ENCODE measurements around the gene KMT2D.
A peak's percentile ranks its signal among the peaks of the same experiment; 100 is the strongest.

Gene KMT2D

GRCh38 chr12:49060237-49061156 is at the start of gene KMT2D:
KMT2D (minus strand) TSS chr12:49060794; CDS start chr12:49055324, 5,470 bp downstream.
- DNase-seq (ENCODE audit: low read depth in 2 of 3, low spot score in 2 of 3): peak; percentile 67 to 82 (median 75)

DNA sequence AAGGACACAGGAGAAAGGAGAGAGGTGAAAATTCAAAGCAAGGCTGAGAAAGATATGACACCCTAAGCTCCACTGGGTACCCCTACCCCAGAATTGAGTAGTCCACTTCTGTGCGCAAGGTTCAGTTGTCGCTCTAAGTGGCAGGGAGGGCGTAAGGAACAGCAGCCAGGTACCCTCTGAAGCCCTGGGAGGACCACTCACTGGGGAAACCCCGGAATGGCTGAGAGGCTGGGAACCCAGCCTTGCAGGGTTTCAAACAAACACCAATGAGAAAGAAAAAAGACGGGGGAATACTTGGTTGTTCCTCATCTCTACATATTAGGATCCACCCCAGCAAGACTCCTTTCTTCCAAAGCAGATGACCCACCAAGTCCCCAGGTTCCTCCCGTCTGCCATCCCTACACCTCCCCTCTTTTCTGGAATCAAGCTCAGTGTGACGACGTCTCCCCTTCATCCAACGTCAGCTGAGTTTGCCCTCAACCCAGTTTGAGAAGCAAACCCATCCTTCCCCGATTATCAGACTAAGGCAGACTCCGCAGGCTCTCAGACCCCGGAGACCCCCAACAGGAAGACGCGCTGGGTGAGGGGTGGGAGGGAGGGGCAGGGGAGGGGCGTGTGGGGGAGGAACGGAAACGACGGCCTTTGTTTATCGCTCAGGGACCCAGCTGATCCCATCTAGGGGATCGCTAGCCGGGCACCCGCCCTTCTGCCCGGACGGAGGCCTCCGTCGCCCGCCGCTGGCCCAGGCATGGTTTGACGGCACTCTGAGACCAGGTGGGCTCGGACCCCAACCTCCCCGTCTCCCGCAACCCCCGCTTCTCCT is 49.3 kb upstream of the KMT2D start:
- no peak for DNase-seq (ENCODE audit: low read depth in 2 of 3, low spot score in 2 of 3)

DNA sequence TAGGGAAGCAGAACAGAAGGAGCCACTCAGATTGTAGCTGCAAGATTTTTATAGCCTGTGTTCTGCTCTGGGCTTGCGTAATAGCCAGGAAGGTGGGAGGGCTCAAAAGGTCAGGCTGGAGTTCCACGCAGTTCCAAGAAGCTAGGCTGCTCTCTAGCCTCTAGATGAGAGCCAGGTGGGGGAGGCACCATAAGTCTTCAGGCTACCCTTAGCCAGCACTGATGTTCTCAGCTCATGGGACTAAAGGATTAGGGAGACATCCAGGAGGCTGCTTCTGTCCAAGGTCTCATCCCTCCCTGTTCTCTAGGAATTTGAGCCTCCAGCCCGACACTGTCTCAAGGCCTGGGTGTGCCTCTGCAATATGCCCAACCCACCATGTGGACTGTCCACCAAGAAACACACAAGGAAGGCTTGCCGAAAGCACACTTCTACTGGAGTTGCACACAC is 48.4 kb upstream of the KMT2D start:
- DNase-seq (ENCODE audit: low read depth in 2 of 3, low spot score in 2 of 3): no peak

DNA sequence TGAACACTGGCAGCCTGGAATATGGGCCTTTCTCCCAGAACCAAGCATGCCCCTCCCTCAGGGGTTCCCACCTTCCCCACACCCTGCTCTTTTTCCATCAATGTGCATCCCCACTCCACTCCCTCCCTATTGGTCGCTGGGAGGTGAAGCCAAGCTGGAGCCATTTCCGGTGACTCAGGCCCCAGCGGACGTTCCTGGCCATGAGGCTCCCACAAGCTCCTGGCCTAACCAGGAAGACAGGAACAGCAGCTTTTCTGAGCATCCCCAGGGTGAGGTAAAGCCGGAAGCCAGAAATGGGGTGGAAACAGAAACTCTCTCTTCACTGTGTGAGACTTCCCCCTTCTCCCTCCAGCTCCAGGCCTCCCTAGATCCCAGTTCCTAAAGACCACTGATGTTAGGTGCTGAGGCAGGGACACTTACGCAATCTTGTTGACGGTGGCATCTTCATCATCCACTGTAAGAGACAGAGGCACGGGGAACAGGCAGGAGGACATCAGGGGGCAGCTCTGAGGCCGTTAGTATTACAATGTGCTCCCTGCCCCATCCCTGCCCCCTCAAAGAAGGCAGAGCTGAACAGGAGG is 45.0 kb upstream of the KMT2D start:
- no peak for DNase-seq (ENCODE audit: low read depth in 2 of 3, low spot score in 2 of 3)

DNA sequence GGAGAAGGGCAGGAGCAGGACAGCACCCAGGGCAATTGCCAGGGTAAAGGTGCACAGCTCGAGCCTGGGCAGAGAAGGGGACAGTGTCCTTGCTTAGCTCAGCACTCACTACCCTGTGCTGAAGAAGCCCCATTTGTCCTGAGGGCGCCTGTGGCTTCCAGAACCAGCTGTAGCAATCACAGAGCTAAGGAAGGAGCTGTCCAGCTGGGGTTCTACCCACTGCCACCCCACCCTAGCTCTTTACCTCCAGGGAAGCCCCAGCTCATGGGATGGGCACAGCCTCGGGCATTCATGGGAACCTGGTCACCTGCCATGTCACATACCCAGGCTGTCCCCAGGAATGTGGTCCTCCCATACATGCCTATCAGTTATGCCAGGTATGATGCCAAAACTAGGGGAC is 44.2 kb upstream of the KMT2D start:
- DNase-seq (ENCODE audit: low read depth in 2 of 3, low spot score in 2 of 3): no peak

- DNase-seq (ENCODE audit: low read depth in 2 of 3, low spot score in 2 of 3): no peak
These were observed 39.8 kb upstream of the KMT2D start for GRCh38 chr12:49100380-49100779.

DNA sequence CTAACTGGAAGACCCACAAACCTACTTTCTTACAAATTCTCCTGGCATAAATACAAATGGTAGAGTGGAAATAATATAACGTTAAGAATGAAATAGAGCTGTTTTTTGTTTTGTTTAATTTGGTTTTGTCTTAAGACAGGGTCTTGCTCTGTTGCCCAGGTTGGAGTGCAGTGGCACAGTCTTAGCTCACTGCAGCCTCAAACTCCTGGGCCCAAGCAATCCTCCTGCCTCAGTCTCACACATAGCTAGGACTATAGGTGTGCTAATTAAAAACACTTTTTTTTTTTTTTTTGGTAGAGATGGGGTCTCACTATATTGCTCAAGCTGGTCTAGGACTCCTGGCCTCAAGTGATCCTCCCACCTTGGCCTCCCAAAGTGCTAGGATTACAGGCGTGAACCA is 38.1 kb upstream of the KMT2D start:
- DNase-seq (ENCODE audit: low read depth in 2 of 3, low spot score in 2 of 3): no peak

DNA sequence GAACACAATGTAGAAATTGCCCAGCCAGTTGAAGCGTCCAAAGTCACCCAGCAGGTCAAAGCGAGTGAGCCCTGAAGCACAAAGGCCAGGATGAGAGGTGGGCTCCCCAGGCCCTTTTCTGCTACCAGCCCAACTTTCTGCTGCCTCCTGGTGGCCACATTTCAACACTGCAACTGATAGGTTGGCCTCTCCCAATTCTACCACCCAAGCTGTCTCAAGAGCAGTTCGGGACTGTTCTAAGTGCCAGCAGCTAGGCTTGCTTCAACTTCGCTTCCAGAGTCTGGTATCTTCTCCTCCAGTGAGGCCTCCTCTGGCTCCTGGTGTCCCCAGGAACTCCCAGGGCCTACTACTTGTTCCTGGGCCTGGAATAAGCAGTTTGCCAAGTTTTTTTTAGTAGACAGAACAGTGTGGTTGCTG is 37.4 kb upstream of the KMT2D start:
- no peak for DNase-seq (ENCODE audit: low read depth in 2 of 3, low spot score in 2 of 3)

DNA sequence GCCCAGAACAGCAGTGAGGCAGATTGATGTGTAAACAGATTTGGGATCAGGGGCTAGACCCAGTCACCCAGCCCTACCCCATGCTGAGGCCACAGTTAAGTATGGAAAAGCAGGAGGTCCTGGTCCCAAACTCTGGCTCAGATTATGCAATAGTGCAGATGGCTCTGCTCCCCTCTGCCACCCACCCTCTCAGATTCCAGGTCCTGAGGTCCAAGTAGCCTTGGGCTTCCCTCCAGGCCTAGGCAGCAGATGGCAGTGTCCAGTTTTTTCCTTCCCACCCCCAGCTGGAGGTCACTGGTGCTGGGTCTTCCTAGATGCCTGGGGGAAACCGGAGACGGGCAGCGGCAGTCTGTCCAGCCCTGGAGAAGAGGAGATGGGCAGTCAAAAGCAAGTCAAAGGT is 36.8 kb upstream of the KMT2D start:
- no peak for DNase-seq (ENCODE audit: low read depth in 2 of 3, low spot score in 2 of 3)

DNA sequence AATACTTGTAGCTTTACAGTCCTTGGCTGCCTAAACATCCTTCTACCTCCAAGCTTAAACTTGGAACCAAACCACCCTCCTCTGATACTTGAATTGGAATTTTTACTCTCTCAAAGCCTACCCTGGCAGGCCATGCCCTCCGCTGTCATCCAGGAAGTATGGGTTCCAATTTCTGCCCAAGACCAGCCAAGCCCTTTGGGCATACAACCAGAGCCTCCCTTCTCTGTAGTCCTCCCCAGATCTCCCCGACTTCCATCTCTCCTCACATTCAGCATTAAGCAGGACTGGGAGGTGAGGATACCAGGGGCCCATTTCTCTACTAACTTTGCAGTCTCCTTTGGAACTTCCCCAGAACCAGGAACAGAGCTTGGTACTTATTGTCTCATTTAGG is 34.4 kb upstream of the KMT2D start:
- DNase-seq (ENCODE audit: low read depth in 2 of 3, low spot score in 2 of 3): no peak

DNA sequence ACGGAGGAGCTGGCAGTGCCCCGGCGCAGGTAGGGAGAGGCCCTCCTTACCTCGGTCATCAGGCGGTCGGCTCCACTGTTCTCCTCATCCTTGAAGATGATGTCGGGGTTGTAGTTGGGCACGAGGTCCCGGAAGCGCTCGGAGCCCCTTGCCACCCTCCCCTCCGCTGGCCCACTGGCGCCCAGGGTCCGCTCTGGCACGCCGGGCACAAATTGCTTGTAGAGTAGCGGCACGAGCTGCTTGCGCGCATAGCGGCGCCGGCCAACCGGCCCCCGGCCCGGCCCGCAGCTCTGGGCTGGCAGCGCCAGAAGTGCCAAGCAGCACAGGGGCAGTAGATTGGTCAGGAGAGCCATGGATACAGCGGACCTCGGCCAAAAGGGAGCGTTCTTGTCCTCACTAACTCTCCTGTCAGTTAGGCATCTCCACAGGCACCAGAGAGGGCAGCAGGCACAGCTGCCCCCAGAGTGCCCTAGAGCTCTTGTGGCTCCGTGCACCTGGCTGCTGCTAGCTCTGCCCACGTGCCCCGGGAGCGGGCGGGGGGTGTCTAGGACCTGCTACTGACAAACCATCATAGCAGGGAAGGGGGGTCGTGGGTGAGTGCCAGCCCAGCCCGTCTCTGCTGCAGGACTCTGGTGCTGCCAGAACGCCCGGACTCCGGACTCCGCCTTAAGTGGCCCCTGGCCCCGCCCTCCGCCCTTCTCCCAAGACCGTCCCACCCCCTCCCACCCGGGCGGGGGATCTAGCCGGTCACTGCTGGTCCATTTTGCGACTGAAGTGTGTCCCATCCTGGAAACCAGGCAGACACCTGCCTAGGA is 33.8 kb upstream of the KMT2D start, which contains the start of gene DHH:
Gene DHH, minus strand, starts transcription at position 642 of the 815 bp plus-strand sequence. Its CDS starts 289 bp downstream, at position 353.
- DNase-seq (ENCODE audit: low read depth in 2 of 3, low spot score in 2 of 3): no peak

DNA sequence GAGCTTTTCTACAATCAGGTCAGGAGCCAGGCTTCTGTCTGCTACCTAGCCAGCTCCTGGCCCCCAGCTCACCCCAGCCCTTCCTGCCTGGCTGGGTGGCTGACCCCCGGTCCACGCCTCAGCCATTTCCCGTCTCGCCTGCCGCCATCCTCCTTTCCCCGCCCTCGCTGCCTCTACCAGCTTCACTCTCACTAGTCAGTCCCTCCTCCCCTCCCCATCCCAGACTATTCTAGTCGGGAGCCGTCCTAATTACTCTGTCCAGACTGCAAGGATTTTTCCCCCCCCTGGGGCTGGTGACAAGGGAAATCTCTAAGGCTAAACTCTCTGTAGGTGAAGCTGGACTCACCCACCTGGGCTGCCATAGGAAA is 33.2 kb upstream of the KMT2D start:
- DNase-seq (ENCODE audit: low read depth in 2 of 3, low spot score in 2 of 3): no peak

DNA sequence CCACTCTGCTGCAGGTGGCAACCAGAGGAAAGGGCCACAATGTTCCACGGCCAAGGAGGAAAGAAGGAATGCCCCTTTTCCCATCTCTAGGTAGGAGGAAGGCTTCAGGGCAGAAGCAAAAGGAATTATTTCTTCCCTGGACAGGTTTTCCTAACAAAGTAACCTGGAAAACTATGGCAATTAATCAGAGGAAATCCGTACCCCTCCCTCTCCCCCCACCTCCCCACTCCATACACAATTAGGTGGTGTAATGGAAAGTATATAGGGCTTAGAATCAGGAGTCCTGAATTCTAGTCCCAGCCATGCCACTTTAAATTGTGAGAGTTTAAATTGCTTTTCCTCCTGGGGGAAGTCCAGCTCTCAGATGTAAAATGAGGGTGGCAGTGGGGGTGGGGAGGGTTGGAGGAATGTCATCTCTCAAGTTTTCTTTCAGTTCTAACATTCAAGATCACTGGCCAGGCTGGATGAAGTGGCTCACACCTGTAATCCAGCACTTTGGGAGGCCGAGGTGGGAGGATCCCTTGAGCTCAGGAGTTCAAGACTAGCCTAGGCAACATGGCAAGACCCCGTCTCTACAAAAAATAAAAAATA is 32.3 kb upstream of the KMT2D start:
- DNase-seq (ENCODE audit: low read depth in 2 of 3, low spot score in 2 of 3): no peak

GRCh38 chr12:49092086-49092815 is 31.7 kb upstream of the KMT2D start:
- no peak for DNase-seq (ENCODE audit: low read depth in 2 of 3, low spot score in 2 of 3)

GRCh38 chr12:49091836-49092085 is 31.2 kb upstream of the KMT2D start:
- DNase-seq (ENCODE audit: low read depth in 2 of 3, low spot score in 2 of 3): no peak

DNA sequence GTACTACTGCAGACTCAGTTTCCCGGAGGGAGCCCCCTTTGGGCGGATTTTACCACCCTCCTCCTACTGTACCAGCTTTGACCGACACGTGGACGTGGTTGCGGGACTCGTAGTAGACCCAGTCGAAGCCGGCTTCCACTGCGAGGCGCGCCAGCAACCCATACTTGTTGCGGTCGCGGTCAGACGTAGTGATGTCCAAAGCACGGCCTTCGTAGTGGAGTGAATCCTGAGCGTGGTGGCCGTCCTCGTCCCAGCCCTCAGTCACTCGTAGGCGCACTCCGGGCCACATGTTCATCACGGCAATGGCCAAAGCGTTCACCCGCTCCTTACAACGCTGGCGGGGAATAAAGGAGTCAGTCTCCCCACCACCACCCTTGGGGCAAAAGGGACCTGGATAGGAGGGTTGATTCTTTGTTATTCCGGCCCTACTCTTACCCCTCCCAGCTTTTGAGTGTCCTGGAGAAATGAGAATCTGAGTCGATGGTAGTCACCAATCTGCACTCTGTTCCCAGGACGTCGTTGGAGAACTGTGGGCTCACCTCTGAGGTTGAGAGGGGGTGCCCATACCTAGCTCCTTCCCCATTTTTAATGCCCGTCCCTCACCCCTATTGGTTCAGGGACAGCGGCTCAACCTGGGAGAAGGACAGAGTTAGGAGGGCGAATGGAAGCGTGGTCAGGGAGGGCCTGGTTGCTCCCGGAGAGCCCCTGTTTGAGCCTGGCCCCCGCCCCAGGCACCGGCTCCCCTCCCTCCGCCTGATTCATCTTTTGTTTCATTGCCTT is 30.7 kb upstream of the KMT2D start:
- DNase-seq (ENCODE audit: low read depth in 2 of 3, low spot score in 2 of 3): no peak

DNA sequence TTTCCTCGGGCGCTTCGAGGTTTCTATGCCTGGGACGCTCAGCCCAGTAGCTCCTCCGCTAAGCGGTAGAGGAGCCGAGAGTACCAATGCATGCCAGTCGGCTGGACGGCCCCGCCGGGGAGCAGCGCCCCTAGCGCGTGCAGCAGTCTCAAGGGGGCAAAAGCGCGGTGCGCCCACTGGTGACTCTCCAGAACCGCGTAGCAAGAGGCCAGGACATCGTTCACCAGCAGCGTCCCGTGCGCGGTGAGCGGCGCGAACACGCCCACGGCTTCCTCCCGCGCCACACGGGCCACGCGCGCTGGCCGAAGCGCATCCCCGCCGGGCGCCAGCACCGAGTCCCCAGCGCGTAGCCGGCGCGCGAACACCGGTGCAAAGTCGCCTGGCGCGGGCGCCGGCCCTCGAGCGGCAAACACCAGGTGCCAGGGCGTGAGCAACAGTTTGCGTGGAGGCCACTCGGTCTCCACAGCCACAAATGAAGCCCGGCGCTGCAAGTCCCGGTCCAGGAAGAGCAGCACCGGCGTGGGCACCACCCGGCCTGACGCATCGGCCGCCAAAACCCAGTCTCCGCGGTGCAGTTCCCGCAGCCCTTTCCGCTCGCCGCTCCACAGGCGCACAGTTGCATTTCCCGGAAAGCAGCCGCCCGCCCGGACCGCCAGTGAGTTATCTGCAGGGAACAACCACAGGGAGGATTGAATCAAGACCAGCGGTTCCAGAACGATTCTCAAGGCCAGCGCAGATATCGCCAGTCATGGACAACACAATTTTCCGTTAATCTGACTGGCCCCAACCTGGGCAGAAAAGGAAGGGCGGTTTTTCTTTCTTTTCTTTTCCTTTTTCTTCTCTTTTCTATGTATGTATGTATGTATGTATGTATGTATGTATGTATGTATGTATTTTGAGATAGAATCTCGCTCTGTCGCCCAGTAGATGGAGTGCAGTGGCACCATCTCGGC is 29.5 kb upstream of the KMT2D start:
- DNase-seq (ENCODE audit: low read depth in 2 of 3, low spot score in 2 of 3): no peak

- no peak for DNase-seq (ENCODE audit: low read depth in 2 of 3, low spot score in 2 of 3)
These were observed 28.3 kb upstream of the KMT2D start for GRCh38 chr12:49088932-49089330.

Measured in activated CD8-positive, alpha-beta memory T cell treated with anti-CD3 and anti-CD28 coated beads for 48 hours (primary cell).